Esophagus squamous epithelium (tissue), 5 donors: ENCODE data around the gene THEM4. TPM values are rescaled to one million over a fixed set of nuclear protein-coding genes. Genes with fewer than 3 reads are reported as not detected.

ENCODE experiments used
- DNase-seq: peaks from one replicate; lab custom pipeline; 2025; lab: John Stamatoyannopoulos, UW
- H3K27ac ChIP-seq, 4 donors: fragments of 200-600 bp; sonication (generic); one replicate each; pipeline ENCODE4 v1.5.1; 2016 to 2019; ENCODE audit warnings: mild to moderate bottlenecking in 1 of 4
- H3K27me3 ChIP-seq, 4 donors: fragments of 200-600 bp; sonication (generic); 1 replicate in 3 of 4; 2 replicates in 1 of 4; pipeline versions ENCODE4 v1.5.1 to v1.6.0; 2017 to 2021; ENCODE audit warnings: antibody characterized with exemption in 1 of 4
- H3K36me3 ChIP-seq, 3 donors: fragments of 200-600 bp; sonication (generic); one replicate each; pipeline ENCODE4 v1.5.1; 2016 to 2019
- H3K4me1 ChIP-seq, 3 donors: fragments of 200-600 bp; sonication (generic); one replicate each; pipeline ENCODE4 v1.5.1; 2017 to 2019
- H3K4me3 ChIP-seq, 4 donors: fragments of 200-600 bp; sonication (generic); 1 replicate in 3 of 4; 2 replicates in 1 of 4; pipeline ENCODE4 v1.5.1; 2016 to 2019; ENCODE audit warnings: mild to moderate bottlenecking in 2 of 4, moderate library complexity in 1 of 4
- H3K9me3 ChIP-seq, 3 donors: fragments of 200-600 bp; sonication (generic); one replicate each; pipeline ENCODE4 v1.5.1; 2016 to 2019
- CTCF ChIP-seq, 6 experiments: fragments of 450-650 bp in 4 of 6; fragments of 200-600 bp in 2 of 6; sonication (generic) in 2 of 6; IDR thresholded peaks; one replicate each; pipeline ENCODE4 v1.5.1; 2016 to 2019; ENCODE audit warnings: antibody characterized with exemption in 6 of 6, mild to moderate bottlenecking in 4 of 6, moderate library complexity in 4 of 6
- POLR2A ChIP-seq, 4 donors: fragments of 450-650 bp; IDR thresholded peaks; one replicate each; pipeline ENCODE4 v1.6.1; 2017; ENCODE audit warnings: antibody characterized with exemption in 4 of 4, mild to moderate bottlenecking in 4 of 4, moderate library complexity in 3 of 4
- WGBS, 2 donors: methylation state at CpG; one replicate each; pipeline ENCODE4 v1.1.5; 2018; 5-methylcytosine and 5-hydroxymethylcytosine counted together
- intact Hi-C: fragments of 100-400 bp; cut with DNase I; formaldehyde crosslinking; loops from one replicate; pipeline ENCODE4 v1.15.0; 2022
- total RNA-seq, 4 donors: library from RNA; depleted of rRNA; stranded (reverse); fragments of >200 nt; gene quantifications; one replicate each; pipeline ENCODE4 v1.1.0, GENCODE V29; 2016
- donor health status: DM: yes; HTN: yes; CAD: no.

THEM4 gene
- total RNA-seq, 4 donors from 2014 or later, result 3.5 to 14.3 (median 12.3) TPM

GRCh38 chr1:151952811-151953210 is 43.5 kb upstream of the THEM4 start:
- H3K9me3 ChIP-seq, result no peaks in the 10 kb centered on the region
- TF ChIP-seq POLR2A (IDR thresholded peaks at IDR 0.05) (no peak), CTCF (IDR thresholded peaks at IDR 0.05) (no peak)
- no peak overlapping the region for H3K4me3 ChIP-seq
- intact Hi-C loops, result no loop called here
- H3K36me3 ChIP-seq, result no peaks in the 10 kb centered on the region
- no peak overlapping the region for H3K27ac ChIP-seq
- H3K27me3 ChIP-seq, result no peaks in the 10 kb centered on the region
- no peak for DNase-seq
- H3K4me1 ChIP-seq, result no peaks in the 10 kb centered on the region
- WGBS, 2 donors, result 71 to 84% methylated on average over 1 of the region's 1 CpG

GRCh38 chr1:151949371-151950193 is 40.3 kb upstream of the THEM4 start:
- Histone ChIP-seq H3K27me3 (no peaks in the 10 kb centered on the region), H3K27ac (no peak overlapping the region), H3K4me1 (peaks cover 8 to 32% (median 25%) of the 10 kb centered on the region in 3 donors), H3K4me3 (no peak overlapping the region), H3K9me3 (no peaks in the 10 kb centered on the region), H3K36me3 (no peaks in the 10 kb centered on the region)
- WGBS, 2 donors, result 93% methylated on average over 8 to 12 of the region's 18 CpGs
- TF ChIP-seq POLR2A (IDR thresholded peaks at IDR 0.05) (no peak), CTCF (IDR thresholded peaks at IDR 0.05) (no peak)
- intact Hi-C loops, result no loop called here
- no peak for DNase-seq

- WGBS, 2 donors, result 47 to 50% methylated on average over 1 of the region's 1 CpG
- TF ChIP-seq POLR2A (IDR thresholded peaks at IDR 0.05), result no peak
- no peak for TF ChIP-seq CTCF (IDR thresholded peaks at IDR 0.05)
- Histone ChIP-seq H3K27ac (no peak overlapping the region), H3K27me3 (no peaks in the 10 kb centered on the region), H3K36me3 (no peaks in the 10 kb centered on the region), H3K4me1 (peaks cover 8 to 41% (median 33%) of the 10 kb centered on the region in 3 donors), H3K4me3 (no peak overlapping the region), H3K9me3 (no peaks in the 10 kb centered on the region)
- DNase-seq, result no peak
- intact Hi-C loops, result no loop called here
Observed at GRCh38 chr1:151948506-151948905, 39.2 kb upstream of the THEM4 start.

GRCh38 chr1:151947140-151947539 is 37.8 kb upstream of the THEM4 start:
- no peak for DNase-seq
- no peak overlapping the region for H3K4me3 ChIP-seq
- intact Hi-C loops, result no loop called here
- TF ChIP-seq POLR2A (IDR thresholded peaks at IDR 0.05) (no peak), CTCF (IDR thresholded peaks at IDR 0.05) (no peak)
- H3K27ac ChIP-seq, result peak overlapping the region in 3 of 4 donors; percentile 44 to 82 (median 78)
- 24 to 51% methylated on average over 2 of the region's 2 CpGs for WGBS, 2 donors
- H3K4me1 ChIP-seq, result peaks cover 8 to 41% (median 33%) of the 10 kb centered on the region in 3 donors
- no peaks in the 10 kb centered on the region for H3K9me3 ChIP-seq
- no peaks in the 10 kb centered on the region for H3K27me3 ChIP-seq
- no peaks in the 10 kb centered on the region for H3K36me3 ChIP-seq
